ENCODE data around the gene PRPF38A. TPM values are rescaled to one million over a fixed set of nuclear protein-coding genes. Genes with fewer than 3 reads are reported as not detected.

PRPF38A gene
- total RNA-seq, 1 experiment from 2014 or later: 15.2 TPM

DNA sequence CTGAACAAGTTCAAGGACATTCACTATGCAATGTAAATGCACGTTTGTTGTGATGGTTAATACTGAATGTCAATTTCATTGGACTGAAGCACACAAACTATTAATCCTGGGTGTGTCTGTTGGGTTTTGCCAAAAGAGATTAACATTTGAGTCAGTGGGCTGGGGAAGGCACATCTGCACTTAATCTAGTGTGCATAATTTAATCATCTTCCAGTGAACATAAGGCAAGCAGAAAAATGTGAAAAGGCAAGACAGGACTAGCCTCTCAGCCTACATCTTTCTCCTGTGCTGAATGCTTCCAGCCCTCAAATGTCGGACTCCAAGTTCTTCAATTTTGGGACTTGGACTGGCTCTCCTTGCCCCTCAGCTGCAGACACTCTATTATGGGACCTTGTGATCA is 40.1 kb downstream of the PRPF38A start:
- H3K36me3 ChIP-seq (ENCODE audit: low read depth, low read length): peaks cover 18% of the 10 kb centered on the region
- no peaks in the 10 kb centered on the region for H3K4me1 ChIP-seq (ENCODE audit: insufficient read depth, low read length)
- no peaks in the 10 kb centered on the region for H4K20me1 ChIP-seq (ENCODE audit: low read length)
- DNase-seq (no peak), ATAC-seq (no peak)
- no peaks in the 10 kb centered on the region for H3F3A ChIP-seq (ENCODE audit: low read length, unreplicated experiment)
- no peak overlapping the region for H3K4me2 ChIP-seq (ENCODE audit: low read length)
- no peaks in the 10 kb centered on the region for H3K9me2 ChIP-seq (replicated peaks; ENCODE audit: low read length)
- H2AFZ ChIP-seq (ENCODE audit: low read length): no peak overlapping the region
- intact Hi-C loops (cut with micrococcal nuclease): no loop called here
- POLR2A ChIA-PET (ENCODE audit: unreplicated experiment): no interaction called here
- no peak overlapping the region for H3K27ac ChIP-seq (ENCODE audit: low read length)
- no peaks in the 10 kb centered on the region for H3K79me2 ChIP-seq (ENCODE audit: low read length)
- H3K4me3 ChIP-seq (ENCODE audit: low read length): no peak overlapping the region
- H3K27me3 ChIP-seq (ENCODE audit: low read length): no peaks in the 10 kb centered on the region
- no TSS peak for BruUV-seq (replicated peaks)
- H3K9ac ChIP-seq (ENCODE audit: low read length): no peak overlapping the region
- TF ChIP-seq EZH2 (IDR thresholded peaks at IDR 0.05; ENCODE audit: low read length, unreplicated experiment) (no peak), EZH2phosphoT487 (IDR thresholded peaks at IDR 0.05; ENCODE audit: borderline replicate concordance, low read length) (no peak)
- TF ChIP-seq, protein P1, sequence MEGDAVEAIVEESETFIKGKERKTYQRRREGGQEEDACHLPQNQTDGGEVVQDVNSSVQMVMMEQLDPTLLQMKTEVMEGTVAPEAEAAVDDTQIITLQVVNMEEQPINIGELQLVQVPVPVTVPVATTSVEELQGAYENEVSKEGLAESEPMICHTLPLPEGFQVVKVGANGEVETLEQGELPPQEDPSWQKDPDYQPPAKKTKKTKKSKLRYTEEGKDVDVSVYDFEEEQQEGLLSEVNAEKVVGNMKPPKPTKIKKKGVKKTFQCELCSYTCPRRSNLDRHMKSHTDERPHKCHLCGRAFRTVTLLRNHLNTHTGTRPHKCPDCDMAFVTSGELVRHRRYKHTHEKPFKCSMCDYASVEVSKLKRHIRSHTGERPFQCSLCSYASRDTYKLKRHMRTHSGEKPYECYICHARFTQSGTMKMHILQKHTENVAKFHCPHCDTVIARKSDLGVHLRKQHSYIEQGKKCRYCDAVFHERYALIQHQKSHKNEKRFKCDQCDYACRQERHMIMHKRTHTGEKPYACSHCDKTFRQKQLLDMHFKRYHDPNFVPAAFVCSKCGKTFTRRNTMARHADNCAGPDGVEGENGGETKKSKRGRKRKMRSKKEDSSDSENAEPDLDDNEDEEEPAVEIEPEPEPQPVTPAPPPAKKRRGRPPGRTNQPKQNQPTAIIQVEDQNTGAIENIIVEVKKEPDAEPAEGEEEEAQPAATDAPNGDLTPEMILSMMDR (conservative IDR thresholded peaks at IDR 0.05; ENCODE audit: low read depth, low read length): no peak
- H3K9me3 ChIP-seq (ENCODE audit: low read length): no peaks in the 10 kb centered on the region
- CTCF ChIA-PET: no interaction called here

DNA sequence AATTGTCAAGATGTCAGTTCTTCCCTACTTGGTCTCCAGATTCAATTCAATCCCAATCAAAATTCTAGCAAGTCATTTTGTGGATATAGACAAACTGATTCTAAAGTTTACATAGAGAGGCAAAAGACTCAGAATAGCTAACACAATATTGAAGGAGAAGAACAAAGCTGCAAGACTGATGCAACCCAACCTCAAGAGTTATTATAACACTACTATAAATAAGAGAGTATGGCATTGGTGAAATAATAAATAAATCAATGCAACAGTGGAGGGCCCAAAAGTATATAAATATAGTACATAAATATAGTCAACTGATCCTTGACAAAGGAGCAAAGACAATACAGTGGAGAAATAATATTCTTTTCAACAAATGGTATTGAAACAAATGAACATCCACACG is 49.7 kb downstream of the PRPF38A start:
- ATAC-seq (no peak), DNase-seq (no peak)
- Histone ChIP-seq H3K4me3 (ENCODE audit: low read length) (no peak overlapping the region), H3K27ac (ENCODE audit: low read length) (no peak overlapping the region), H4K20me1 (ENCODE audit: low read length) (no peaks in the 10 kb centered on the region), H3K36me3 (ENCODE audit: low read depth, low read length) (peaks cover 3% of the 10 kb centered on the region; the same call in 1 of the 2 replicates), H3K9ac (ENCODE audit: low read length) (no peak overlapping the region), H3K27me3 (ENCODE audit: low read length) (no peaks in the 10 kb centered on the region), H3K4me2 (ENCODE audit: low read length) (no peak overlapping the region), H3K9me3 (ENCODE audit: low read length) (no peaks in the 10 kb centered on the region), H3K4me1 (ENCODE audit: insufficient read depth, low read length) (no peaks in the 10 kb centered on the region), H2AFZ (ENCODE audit: low read length) (no peak overlapping the region), H3K9me2 (replicated peaks; ENCODE audit: low read length) (no peaks in the 10 kb centered on the region), H3F3A (ENCODE audit: low read length, unreplicated experiment) (no peaks in the 10 kb centered on the region), H3K79me2 (ENCODE audit: low read length) (no peaks in the 10 kb centered on the region)
- TF ChIP-seq EZH2phosphoT487 (IDR thresholded peaks at IDR 0.05; ENCODE audit: borderline replicate concordance, low read length): no peak
- TF ChIP-seq EZH2 (IDR thresholded peaks at IDR 0.05; ENCODE audit: low read length, unreplicated experiment): no peak
- TF ChIP-seq, protein P1 (conservative IDR thresholded peaks at IDR 0.05; ENCODE audit: low read depth, low read length): no peak
- CTCF ChIA-PET: no interaction called here
- POLR2A ChIA-PET (ENCODE audit: unreplicated experiment): no interaction called here
- no TSS peak for BruUV-seq (replicated peaks)
- intact Hi-C loops (cut with micrococcal nuclease): no loop called here

DNA sequence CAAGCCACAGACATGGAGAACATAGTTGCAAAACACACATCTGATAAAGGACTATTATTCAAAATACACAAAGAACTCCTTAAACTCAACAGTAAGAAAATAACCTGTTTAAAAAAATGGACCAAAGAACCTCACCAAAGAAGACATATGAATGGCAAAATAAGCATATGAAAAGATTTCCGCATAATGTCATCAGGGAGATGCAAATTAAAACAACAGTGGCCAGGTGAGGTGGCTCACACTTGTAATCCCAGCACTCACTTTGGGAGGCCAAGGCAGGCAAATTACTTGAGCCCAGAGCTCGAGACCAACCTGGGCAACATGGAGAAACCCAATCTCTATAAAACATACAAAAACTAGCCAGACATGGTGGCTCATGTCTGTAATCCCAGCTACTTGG is 50.4 kb downstream of the PRPF38A start:
- POLR2A ChIA-PET (ENCODE audit: unreplicated experiment): no interaction called here
- Histone ChIP-seq H3F3A (ENCODE audit: low read length, unreplicated experiment) (no peaks in the 10 kb centered on the region), H3K27ac (ENCODE audit: low read length) (no peak overlapping the region), H3K9me2 (replicated peaks; ENCODE audit: low read length) (no peaks in the 10 kb centered on the region), H3K36me3 (ENCODE audit: low read depth, low read length) (peaks cover 3% of the 10 kb centered on the region; the same call in 1 of the 2 replicates), H3K27me3 (ENCODE audit: low read length) (no peaks in the 10 kb centered on the region), H3K4me1 (ENCODE audit: insufficient read depth, low read length) (no peaks in the 10 kb centered on the region), H3K4me2 (ENCODE audit: low read length) (no peak overlapping the region), H3K79me2 (ENCODE audit: low read length) (no peaks in the 10 kb centered on the region), H3K9me3 (ENCODE audit: low read length) (no peaks in the 10 kb centered on the region), H3K4me3 (ENCODE audit: low read length) (no peak overlapping the region), H2AFZ (ENCODE audit: low read length) (no peak overlapping the region), H4K20me1 (ENCODE audit: low read length) (no peaks in the 10 kb centered on the region), H3K9ac (ENCODE audit: low read length) (no peak overlapping the region)
- no TSS peak for BruUV-seq (replicated peaks)
- intact Hi-C loops (cut with micrococcal nuclease): no loop called here
- ATAC-seq: no peak
- TF ChIP-seq EZH2 (IDR thresholded peaks at IDR 0.05; ENCODE audit: low read length, unreplicated experiment): no peak
- TF ChIP-seq, protein P1 (conservative IDR thresholded peaks at IDR 0.05; ENCODE audit: low read depth, low read length): no peak
- TF ChIP-seq EZH2phosphoT487 (IDR thresholded peaks at IDR 0.05; ENCODE audit: borderline replicate concordance, low read length): no peak
- CTCF ChIA-PET: no interaction called here
- no peak for DNase-seq
